NCI-H1092 treated with DMSO at 0.1 percent for 48 hours (cell line): ENCODE measurements around the gene HOXD11.

Experiments
- DNase-seq: peaks from one replicate; lab custom pipeline; 2025; lab: John Stamatoyannopoulos, UW

The HOXD11 gene

DNA sequence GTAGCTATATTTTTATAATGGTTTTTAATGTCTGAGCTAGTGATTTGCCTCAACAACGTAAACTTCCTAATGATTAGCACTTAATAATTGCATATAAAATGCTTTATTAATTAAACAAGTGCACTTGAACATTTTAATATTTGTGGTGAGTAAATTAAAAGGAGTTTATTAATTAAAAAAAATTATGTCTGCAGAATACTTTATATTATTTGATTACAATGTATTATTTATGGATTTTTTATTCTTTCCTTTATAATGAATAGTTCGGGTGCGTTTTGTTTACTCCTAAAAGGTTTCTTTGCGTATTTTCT lies 24.7 kb downstream of the HOXD11 start:
- no peak for DNase-seq

DNA sequence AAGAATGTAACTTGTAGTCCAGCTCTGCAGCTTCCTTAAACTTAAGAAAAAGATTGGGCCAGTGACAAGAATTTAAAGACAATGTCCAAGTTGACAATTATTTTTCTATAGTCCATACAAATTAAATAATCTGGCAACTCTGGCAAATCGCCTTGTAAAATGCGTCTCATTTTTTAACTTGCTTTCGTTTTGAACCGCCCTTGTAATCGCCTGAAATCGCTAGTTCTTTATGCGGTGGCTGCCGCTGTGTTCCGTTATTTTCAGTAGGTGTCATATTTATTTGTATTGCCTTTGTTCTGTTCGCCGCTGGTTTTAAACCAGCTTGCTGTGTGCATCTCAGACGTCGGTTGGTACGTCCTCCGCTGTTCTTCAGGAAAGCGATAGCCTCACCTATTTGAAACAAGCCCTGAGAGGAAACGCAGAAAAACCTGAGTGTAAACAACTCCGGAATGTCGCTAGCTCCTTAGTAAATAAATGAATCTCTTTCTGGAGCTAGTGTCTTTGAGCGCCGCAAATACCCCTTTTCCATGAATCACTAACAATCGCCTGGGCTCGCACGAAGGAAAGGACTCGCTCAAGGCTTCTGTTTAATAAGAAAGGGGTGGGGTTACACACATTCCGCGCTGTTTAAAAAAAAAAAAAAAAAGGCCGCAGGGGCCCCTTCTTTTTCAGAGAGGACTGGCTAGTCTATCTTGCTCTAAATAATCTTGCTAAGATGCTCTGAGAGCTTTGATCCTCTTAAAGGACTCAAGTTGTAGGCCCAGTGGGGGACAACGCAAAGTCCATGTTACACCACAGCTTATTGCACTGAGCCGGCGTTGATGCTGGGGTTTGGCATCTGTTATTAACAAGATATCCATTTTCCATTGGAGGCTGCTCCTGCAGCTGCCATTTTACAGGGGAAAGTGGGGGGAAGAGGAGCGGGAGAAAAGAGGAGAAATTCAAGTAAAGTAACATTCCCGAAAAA lies 25.4 kb downstream of the HOXD11 start:
- DNase-seq: no peak

DNA sequence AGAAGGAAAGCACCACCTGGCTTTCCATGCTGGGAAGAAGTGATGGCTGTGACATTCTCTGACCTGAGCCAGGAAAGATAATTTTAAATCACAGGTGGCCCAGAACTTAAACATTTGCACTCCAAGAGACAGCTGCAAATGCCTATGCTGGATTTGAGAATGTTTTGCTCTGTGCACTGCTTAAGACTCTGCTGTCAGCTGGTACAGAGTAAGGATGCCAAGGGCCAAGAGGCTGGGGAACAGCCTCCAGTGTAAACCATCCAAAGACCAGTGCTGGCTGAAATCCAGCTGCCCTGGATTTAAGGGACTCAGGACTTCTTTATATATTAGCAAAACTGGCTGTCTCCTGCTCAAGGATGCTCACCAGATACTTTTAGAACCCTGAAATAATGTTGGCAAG lies 26.3 kb downstream of the HOXD11 start:
- DNase-seq: no peak

DNA sequence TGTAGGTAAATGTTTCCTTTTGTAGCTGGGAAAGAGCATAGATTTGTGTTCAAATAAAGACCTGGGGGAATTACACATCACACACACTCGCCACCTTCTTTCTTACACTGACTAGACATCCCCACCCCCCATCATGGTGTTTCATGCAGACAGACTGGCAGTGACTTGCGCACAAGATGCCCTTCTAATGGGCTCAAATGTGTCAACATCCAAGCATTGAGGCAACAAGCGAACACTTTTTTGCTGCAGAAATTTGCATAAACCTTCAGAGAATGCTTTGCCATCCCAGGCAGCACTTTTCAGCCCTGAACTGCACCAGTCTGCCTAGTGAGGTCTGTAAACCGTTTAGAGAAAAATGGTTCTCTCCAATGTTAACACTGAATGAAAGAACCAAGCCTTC lies 27.0 kb downstream of the HOXD11 start:
- no peak for DNase-seq

DNA sequence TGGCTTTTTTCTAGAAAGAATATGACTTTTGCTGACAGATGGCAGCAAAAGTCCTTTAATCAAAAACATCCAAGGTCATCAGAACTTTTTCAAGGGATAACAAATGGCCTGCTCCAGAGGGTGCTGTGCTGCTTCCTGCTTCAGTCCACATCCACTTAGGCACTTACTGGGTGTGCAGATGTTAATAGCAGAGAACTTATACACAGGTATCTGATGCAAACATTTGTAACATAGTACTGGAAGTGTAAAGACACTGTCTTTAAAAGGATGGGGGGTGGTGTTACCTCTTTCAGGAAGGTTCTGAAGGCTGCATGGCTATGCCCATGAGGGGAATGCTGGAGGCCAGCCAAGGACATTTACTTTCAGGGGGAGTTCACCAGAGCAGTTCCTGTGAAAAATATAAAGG lies 28.0 kb downstream of the HOXD11 start:
- no peak for DNase-seq

DNA sequence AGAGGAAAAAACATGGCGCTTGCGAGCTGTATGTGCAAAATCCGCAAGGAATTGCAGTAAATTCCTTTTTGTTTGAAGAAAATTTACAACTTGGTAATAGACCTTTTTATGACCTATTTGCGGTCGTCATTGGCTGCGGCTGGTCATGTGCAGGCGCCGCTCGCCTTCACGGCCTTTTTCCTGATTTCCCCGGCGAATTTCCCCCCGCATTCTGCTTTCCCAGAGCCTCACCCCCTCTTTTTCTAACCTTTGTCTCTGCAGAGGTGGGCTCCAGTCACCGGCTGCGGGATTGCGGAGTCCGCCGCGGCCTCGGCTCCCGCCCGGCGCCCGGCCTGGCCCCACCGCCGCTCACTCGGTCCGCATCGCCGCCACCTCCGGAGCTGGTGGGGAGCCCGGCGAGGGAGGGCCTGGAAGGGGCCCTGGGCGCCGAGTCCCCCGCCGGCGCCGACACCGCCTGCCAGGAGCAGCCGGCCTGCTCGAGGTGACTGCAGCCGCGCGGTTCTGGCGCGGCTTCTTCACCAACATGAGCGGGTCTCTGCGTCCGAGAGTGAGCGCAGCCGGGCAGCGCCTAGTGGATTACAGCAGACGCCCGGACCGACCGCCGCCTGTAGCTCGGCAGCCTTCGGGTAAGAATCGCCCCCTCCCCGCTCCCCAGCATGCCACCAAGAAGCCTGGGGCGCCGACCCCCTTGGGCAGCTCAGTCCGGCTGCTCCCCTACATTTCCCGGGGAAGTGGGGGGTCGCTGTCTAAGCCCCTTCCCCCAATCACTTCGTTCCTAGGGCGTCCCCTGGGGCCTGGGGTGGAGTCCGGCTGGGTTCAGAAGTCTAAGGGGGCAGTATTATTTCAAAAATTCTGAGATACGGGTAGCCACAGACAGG lies 29.5 kb downstream of the HOXD11 start:
- no peak for DNase-seq

DNA sequence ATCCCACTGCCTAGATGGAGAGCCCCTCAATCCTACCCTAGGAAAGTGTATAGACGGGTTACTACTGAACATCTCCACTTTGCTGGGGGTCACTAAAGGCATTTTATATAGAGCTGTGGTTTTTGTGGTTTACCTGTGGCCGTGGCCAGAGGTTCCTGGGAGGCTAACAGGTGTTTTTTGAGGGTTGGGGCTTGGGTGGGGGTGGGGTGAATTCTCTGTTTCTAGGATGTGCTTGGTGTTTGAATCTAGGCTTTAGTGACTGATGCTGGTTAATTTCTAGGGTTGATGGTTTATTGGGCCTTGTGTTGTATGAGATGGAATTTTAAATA lies 30.1 kb downstream of the HOXD11 start:
- DNase-seq: no peak

DNA sequence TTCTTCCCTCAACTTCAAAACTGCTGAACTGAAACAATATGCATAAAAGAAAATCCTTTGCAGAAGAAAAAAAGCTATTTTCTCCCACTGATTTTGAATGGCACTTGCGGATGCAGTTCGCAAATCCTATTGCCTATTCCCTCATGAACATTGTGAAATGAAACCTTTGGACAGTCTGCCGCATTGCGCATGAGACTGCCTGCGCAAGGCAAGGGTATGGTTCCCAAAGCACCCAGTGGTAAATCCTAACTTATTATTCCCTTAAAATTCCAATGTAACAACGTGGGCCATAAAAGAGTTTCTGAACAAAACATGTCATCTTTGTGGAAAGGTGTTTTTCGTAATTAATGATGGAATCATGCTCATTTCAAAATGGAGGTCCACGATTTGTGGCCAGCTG lies 30.8 kb downstream of the HOXD11 start:
- no peak for DNase-seq

DNA sequence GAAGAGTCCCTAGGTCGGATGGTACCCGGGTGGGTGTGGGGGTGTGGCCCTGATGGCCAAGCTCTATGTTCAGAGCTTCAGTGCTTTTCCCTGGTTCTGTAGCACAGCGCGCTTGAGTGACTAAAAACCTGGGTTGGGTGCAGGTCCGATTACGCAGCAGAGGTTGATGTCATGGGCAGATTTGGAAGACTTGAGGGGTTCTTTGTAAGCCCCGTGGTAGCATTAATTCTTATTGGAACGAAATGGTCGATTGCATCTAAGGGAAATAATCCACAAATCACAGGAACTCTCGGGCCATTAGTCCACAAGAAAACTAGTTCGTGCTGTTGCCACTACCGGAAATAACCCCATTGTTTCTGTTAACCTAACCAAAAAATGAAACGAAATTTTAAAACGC lies 31.4 kb downstream of the HOXD11 start:
- no peak for DNase-seq

DNA sequence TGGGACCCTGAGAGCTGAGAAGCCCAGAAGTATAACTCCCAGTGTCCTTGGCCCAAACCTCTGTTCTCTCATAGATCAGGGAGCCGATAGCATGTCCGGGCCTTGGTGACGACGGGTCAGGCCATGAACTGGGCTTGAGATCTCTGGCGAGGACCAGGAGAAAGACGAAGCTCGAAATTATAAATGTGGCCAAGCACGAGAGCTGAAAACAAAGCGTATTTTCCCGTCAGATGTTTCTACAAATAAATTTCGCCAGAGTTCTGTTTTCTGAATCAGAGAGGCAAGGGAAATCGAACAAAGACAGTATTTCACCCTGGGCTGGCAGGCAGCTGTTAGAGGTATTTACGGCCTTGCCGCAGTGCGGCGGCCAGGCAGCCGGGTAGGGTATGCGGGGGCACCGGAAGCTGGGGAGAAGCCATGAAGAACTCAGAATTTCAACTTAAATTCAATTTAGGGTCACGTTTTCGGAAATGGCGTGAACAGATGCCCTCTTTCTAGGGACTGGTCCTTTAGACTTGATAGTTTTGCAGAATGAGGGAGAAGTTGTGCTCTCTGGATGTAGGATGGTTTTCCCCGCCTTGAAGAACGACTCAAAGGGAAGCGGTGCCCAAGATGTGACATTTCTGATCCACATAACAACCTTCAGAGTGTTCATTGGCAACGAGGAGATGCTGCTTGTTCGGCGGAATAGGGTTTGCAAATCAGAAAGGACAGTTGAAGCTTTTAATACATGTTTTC lies 32.0 kb downstream of the HOXD11 start:
- no peak for DNase-seq

DNA sequence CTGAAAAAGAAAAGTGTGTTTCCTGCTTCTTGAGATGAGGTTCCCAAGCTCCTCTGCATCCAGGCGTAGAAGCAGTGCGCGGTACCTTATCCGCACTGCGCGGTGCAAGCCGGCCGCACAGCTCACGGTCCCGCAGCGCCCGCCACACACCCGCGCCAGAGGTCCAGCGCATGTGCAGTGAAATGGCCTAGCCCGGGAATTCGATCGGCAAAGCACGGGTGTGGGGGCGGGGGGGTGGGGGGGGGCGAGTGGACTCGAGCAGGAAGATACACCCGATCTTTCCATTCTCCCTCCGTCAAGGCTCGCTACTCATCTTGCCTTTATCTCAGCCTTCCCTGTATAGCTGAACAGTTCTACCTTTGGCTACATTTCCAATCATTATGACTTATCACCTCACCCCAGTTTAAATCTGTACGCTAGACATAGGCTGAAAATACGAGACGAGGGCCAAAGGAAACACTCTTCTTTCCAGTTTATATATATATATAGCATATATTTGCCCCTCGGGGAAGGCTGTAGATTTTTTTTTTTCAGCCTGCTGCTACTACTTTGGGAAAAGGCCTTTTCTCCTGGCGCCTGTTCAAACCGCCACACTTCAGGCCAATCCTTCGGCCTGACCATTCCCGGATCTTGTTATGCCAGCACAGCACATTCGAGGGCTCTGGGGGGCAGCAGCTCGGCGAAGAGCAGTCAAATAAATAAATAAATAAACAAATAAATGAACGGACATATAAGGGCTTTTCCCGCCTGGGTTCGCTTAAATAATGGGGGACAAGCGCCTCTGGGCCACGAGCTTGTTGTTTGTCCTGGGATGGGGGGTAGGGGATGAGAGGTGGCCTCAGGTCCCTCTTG lies 32.8 kb downstream of the HOXD11 start:
- no peak for DNase-seq

DNA sequence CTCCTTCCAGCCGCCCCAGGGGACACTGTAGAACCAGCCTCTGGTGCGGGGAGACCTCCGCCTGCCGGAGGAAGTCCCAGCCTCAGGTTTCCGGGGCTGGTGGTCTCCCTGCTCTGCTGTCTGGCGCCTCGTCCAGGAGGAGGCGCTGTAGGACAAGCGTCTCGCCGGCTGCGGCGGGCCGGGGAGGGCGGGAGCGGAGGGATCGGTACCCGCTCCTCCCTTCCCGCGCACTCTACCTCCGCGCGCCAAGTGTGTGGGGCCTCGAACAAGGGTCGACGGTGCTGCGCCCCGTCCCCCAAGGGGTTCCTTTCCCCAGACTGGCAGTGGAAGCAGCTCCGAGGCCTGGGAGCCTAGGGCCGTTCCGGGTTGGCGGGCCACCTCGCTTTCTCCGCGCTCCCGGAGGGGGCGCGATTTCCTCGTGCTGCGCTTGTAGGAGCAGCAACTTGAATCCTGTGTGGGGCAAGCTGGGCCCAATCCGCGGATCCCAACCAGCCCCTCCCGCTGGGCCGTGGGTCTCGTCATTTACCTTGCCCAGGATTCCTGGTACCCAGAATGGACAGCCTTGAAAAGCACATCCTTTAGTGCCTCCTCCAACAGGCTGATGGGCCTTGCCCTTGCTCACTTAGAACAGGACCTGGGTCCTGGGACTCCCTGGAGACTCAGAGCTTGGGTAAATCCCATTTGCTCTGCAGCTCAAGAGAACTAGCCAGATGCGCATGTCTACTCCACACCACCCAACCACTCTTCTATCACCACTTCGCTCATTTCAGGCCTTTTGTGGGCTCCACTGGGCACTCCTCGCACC lies 33.6 kb downstream of the HOXD11 start:
- DNase-seq: no peak

DNA sequence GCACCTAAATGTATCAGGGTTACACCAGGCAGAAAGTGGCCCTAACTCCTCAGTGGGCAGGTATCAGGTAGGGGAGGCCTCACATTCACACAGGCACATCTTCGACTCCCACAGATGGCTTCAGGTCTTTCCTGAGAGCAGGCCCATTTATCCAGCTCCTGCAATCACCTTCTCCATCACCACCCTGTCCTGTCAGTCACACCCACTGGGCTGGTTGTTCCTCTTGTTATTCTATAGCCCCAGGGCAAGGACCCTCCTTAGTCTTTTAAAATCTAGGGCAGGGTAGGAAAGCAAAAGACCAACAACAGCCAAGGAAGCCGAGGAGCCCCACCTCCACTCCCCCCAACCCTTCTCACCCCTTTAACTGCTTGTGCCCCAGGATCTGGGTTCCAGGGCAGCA lies 35.2 kb downstream of the HOXD11 start:
- DNase-seq: no peak

DNA sequence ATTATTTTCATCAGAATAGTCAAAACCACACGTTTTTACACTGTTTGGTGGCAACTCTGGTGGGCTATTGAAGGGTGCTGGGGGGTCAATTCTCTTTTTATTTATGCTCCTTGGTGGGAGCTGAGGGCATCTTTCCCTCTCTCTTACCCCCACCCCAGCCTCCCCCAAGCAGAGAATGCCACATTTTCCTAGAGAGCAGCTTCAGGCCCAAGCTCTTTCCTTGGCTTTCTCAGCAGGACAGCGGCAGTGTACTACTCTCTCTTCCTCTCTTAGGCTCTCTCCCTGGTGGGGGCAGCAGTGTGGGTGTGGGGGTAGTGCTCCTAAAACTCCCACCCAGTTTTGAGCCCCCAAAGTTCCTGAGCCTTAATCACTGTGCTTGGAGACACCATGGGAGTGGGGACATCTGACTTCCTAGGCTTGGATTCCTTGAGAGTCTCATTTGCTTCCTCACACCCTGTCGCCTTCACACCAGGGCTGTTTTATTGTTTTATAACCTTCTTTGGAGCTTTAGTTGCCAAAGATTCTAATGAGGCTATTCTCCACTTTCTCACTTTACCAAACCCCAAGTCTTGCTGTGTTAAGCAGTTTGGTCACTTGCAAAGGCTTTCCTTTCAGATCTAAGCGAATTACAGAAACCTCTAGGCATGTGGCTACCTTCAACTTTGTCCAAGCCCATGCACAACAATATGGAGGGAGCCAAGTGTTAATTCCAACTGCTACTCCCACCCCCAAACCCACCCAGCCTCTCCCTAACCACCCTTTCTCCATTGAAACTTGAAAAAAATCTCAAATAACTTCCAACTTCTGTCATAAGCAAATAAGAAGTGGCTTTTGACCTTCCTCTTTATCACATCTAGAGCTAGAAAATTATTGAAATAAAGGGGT lies 38.2 kb downstream of the HOXD11 start:
- DNase-seq: no peak

DNA sequence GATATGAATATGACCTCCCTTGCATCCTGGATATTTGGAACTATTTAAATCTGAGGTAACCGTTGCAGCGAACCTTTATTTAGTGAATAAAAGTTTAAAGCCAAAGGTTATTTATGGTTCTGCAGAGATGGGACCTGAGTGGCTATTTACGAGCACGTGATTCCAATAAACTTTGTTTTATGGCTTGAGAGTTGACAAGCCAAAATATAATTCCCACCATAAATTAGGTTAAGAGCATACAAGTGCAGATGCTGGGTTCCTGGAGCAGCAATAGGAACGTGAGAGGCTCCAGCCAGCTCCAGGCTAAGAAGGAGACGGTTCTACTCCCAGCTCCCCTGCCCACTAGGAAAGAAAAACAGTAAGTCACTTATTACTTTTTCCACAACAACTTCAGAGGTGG lies 39.0 kb downstream of the HOXD11 start:
- no peak for DNase-seq

DNA sequence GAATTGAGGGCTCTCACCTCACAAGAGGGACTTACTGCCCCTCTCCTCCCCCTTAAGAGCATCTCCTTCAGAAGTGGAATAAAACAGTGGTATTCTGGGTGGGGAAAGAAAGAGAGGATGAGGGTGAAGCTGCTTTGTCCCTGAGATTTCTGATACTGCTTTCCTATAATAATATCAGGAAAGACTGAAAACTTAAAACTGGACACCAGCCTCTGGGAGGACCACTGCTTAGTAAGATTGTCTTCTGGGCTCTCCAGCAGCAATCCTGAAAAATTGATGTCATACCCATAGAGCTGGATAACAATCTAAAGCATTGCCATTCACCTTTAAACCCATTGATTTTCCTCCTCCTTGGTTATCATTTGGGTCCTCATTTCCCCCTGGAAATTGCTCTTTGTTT lies 39.6 kb downstream of the HOXD11 start:
- no peak for DNase-seq

DNA sequence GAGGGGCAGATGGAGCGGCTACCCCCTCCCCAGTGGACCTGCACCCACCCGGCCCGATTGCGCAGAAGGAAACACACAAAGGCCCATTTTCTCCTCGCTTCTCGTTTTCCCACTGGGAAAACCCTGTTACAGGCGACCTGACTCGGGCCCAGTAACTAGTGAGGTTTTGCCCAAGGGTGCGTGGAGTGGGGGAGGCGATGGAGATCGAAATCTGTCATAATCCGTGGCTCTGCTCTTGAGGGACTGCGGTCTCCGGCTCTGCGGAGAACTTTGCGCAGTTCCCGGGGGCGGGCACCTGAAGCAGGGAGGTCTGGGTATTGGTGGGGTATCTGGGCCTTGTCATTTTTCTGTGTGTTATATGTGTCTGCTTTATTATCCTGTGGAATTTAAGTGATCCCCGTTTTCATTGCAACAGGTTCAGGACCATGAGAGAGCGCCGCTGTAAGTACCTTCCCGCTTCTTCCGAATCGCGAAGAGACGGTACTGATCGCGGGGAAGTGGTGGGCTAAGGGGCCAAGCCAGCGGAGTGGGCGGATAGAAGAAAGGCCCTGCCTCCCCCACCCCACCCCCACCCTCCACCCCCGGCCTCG lies 40.2 kb downstream of the HOXD11 start:
- DNase-seq: no peak

DNA sequence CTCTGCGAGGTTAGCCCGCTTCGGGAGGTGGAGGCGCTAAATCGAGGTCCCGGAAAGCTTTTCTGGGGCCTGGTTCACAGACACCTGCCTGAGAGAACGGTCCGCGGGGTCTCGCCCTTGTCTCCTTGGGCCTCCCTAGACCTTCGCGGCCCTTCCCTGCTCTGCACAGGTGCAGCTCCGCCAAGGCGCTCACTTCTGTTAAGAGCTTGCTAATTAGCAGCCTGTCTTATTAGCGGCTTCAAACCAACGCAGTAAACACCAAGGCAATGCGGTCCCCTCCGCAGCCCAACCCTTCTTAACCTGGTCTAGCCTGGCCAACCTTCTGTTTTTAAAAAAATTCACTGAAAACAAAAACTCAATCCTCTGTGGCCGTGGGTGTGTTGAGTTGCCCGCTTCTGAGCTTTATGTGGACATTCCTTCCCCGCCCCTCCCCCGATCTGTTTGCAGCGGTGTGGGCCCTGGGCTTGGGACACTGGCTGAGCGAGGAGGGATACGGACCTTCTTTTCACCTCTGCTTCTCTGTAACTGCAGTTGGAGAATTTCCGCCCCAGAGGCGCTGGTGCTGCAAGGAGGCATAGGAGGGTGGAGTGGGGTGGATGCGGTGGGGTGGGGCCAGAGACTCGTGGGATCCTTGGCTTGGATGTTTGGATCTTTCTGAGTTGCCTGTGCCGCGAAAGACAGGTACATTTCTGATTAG lies 40.9 kb downstream of the HOXD11 start:
- DNase-seq: no peak
